Omental fat pad (tissue), 4 donors: ENCODE results near the gene VWA5B1. TPM values are rescaled to one million over a fixed set of nuclear protein-coding genes. Genes with fewer than 3 reads are reported as not detected.

Experiments used
- ATAC-seq: fragments of 150-250 bp; one replicate; pipeline ENCODE4 v1.9.1; 2016; ENCODE audit warnings: mild to moderate bottlenecking, moderate library complexity; ENCODE audit not compliant: low FRiP score
- DNase-seq: peaks from one replicate; pipeline ENCODE4 v3.0.0-alpha.2; 2019; ENCODE audit warnings: low spot score
- total RNA-seq, 4 donors: library from RNA; depleted of rRNA; stranded (reverse); fragments of >200 nt; gene quantifications; one replicate each; pipeline ENCODE4 v1.1.0, GENCODE V29; 2016
- TF ChIP-seq, protein P1 (sequence below), 3 donors: fragments of 450-650 bp; IDR thresholded peaks; one replicate each; pipeline ENCODE4 v1.5.1; 2016 to 2017; ENCODE audit warnings: antibody characterized with exemption in 3 of 3, mild to moderate bottlenecking in 3 of 3, moderate library complexity in 2 of 3

The VWA5B1 gene
- total RNA-seq, 4 donors from 2014 or later: not detected

DNA sequence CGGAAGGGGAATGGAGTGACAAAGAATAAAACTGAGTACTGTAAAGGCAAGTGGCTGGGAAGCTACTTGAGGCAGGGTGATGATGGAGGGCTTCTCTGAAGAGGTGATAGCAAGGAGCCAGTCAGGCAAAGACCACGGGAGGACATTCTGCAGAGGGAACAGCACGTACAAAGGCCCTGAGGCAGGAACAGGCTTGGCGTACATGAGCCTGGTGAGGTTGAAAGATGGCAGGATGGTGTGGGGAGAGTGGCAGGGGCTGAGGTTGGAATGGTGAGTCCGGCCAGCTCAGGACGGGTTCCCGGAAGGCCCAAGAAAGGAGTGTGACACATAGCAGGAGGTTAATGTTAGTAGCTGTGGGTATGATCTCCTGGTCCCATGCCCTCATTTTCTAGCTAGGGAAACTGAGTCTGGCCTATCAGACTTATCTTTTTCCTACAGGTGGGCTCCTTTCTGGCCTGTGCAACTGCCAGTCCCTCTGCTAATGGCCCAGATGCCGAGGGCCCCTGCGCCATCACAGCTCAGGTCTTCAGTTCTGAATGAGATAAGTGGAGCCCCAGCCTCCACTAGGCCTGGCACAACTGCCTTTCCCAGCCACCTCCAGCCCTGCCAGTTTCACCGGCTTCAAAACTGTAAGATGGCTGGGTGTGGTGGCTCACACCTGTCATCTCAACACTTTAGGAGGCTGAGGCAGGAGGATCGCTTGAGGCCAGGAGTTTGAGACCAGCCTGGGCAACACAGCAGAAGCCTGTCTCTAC lies 87.0 kb downstream of the VWA5B1 start:
- DNase-seq (no peak), ATAC-seq (no peak)
- TF ChIP-seq, protein P1, sequence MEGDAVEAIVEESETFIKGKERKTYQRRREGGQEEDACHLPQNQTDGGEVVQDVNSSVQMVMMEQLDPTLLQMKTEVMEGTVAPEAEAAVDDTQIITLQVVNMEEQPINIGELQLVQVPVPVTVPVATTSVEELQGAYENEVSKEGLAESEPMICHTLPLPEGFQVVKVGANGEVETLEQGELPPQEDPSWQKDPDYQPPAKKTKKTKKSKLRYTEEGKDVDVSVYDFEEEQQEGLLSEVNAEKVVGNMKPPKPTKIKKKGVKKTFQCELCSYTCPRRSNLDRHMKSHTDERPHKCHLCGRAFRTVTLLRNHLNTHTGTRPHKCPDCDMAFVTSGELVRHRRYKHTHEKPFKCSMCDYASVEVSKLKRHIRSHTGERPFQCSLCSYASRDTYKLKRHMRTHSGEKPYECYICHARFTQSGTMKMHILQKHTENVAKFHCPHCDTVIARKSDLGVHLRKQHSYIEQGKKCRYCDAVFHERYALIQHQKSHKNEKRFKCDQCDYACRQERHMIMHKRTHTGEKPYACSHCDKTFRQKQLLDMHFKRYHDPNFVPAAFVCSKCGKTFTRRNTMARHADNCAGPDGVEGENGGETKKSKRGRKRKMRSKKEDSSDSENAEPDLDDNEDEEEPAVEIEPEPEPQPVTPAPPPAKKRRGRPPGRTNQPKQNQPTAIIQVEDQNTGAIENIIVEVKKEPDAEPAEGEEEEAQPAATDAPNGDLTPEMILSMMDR (IDR thresholded peaks at IDR 0.05): no peak

- TF ChIP-seq, protein P1 (IDR thresholded peaks at IDR 0.05): no peak
- no peak for DNase-seq
- ATAC-seq: no peak
Measured at GRCh38 chr1:20379075-20379474, 88.4 kb downstream of the VWA5B1 start.

DNA sequence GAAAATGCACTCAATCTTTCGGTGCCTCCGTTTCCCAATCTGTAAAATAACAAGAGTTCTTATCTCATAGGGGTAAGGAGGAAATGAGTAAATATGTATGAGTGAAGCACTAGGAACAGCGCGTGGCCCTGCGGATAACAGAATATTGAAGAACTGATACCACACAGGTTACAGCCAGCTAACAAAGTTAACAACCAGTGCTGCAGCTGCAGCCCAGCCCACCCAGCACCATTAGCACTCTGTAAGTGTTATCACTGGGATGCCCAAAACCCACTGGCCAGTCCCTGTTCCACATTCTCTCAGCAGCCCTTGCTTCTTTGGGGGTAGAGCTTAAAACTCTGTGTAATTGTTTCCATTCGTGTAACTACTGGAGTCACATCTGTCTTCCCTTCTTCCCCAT lies 89.5 kb downstream of the VWA5B1 start:
- ATAC-seq (no peak), DNase-seq (no peak)
- TF ChIP-seq, protein P1 (IDR thresholded peaks at IDR 0.05): no peak

DNA sequence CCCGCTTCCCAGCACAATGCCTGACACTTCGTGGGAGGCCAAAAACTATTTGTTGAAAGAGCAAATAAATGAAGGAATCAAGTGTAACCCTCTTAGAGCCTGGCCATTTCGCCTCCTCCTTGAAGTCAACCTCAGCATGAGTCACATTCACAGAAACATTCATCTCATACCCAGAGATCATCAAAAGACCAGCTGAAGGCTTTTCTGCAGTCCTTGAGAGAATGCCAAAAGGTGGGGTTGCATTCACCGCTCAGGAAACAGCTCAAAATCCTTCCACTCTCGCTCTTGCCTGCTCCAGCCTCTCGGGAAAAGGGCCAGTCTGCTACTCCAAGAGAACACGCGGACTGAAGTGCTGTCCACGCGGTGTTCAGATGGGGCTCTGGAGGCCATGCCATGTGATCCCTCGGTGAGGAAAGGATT lies 90.0 kb downstream of the VWA5B1 start:
- TF ChIP-seq, protein P1 (IDR thresholded peaks at IDR 0.05): no peak
- DNase-seq: no peak
- no peak for ATAC-seq

- TF ChIP-seq, protein P1 (IDR thresholded peaks at IDR 0.05): no peak
- ATAC-seq (no peak), DNase-seq (no peak)
Measured at GRCh38 chr1:20381045-20381641, 90.5 kb downstream of the VWA5B1 start.

DNA sequence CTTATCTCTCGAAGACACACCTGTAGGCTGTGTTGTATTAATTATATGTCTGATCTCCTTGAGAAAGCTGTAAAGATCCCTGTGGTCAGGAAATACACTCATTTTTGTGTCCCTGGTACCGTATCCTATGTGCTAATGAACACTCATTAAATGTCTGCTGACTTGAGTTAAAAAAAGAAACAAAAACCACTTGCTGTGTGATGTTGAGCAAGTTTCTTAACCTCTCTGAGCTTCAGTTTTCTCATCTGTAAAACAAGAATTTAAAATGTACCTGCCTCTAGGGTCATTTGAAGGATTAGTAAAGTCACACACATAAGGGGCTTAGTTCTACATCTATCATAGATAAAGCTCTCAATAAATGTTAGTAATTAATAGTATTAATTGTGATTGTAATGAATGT lies 91.3 kb downstream of the VWA5B1 start:
- ATAC-seq: no peak
- DNase-seq: no peak
- TF ChIP-seq, protein P1 (IDR thresholded peaks at IDR 0.05): no peak

- no peak for ATAC-seq
Measured at GRCh38 chr1:20382711-20383110, 92.0 kb downstream of the VWA5B1 start.

More at GRCh38 chr1:20382711-20383110, 92.0 kb downstream of the VWA5B1 start:
- TF ChIP-seq, protein P1 (IDR thresholded peaks at IDR 0.05): no peak
- no peak for DNase-seq
